HepG2 (cell line): Measurements from ENCODE around the gene CEP104. TPM values are rescaled to one million over a fixed set of nuclear protein-coding genes. Genes with fewer than 3 reads are reported as not detected.

Experiments used
- CHD2 ChIP-seq: IDR thresholded peaks from 2 replicates; pipeline ENCODE4 v1.6.1; 2011; ENCODE audit warnings: low read depth, low read length, improper control_type of control experiment
- ELF4 ChIP-seq: sonication (generic); formaldehyde crosslinking; IDR thresholded peaks from 2 replicates; pipeline ENCODE4 v1.5.0; 2020; ENCODE audit warnings: missing genetic modification reagents, mild to moderate bottlenecking, moderate library complexity, borderline replicate concordance
- FOXO1 ChIP-seq: sonication (generic); formaldehyde crosslinking; IDR thresholded peaks from 2 replicates; pipeline ENCODE4 v1.4.0; 2020; ENCODE audit warnings: missing genetic modification reagents
- HDAC2 ChIP-seq: sonication (generic); formaldehyde crosslinking; IDR thresholded peaks from 2 replicates; pipeline ENCODE4 v1.4.0; 2020; ENCODE audit warnings: missing genetic modification reagents
- HNRNPK ChIP-seq: fragments of 200-400 bp; formaldehyde crosslinking; IDR thresholded peaks from 2 replicates; pipeline ENCODE4 v1.6.1; 2018; ENCODE audit warnings: low read length, low read depth, moderate library complexity, mild to moderate bottlenecking; ENCODE audit not compliant: poor library complexity, severe bottlenecking
- KDM6A ChIP-seq: IDR thresholded peaks from 2 replicates; pipeline ENCODE4 v1.6.1; 2016; ENCODE audit warnings: low read depth
- MTF1 ChIP-seq: sonication (generic); formaldehyde crosslinking; IDR thresholded peaks from 2 replicates; pipeline ENCODE4 v1.5.0; 2020; ENCODE audit warnings: missing genetic modification reagents
- NFE2 ChIP-seq: sonication (generic); formaldehyde crosslinking; IDR thresholded peaks from 2 replicates; pipeline ENCODE4 v1.4.0; 2020; ENCODE audit warnings: missing genetic modification reagents
- NFKB2 ChIP-seq: sonication (generic); formaldehyde crosslinking; IDR thresholded peaks from 2 replicates; pipeline ENCODE4 v1.4.0; 2020; ENCODE audit warnings: missing genetic modification reagents, borderline replicate concordance
- PCBP2 ChIP-seq: fragments of 200-400 bp; formaldehyde crosslinking; optimal IDR thresholded peaks from 2 replicates; pipeline ENCODE3; 2018; ENCODE audit warnings: low read length, low read depth; ENCODE audit not compliant: poor library complexity, severe bottlenecking
- POLR2AphosphoS5 ChIP-seq: IDR thresholded peaks from 2 replicates; pipeline ENCODE4 v1.6.1; 2012; ENCODE audit warnings: low read depth, low read length
- PPARG ChIP-seq: conservative IDR thresholded peaks from 2 replicates; pipeline ENCODE4 v1.6.1; 2016; ENCODE audit warnings: missing biosample characterization, missing genetic modification reagents
- XBP1 ChIP-seq: sonication (generic); formaldehyde crosslinking; IDR thresholded peaks from 2 replicates; pipeline ENCODE4 v1.5.0; 2020; ENCODE audit warnings: missing genetic modification reagents
- ZMYM2 ChIP-seq: sonication (generic); formaldehyde crosslinking; IDR thresholded peaks from 2 replicates; pipeline ENCODE4 v1.8.0; 2022; ENCODE audit warnings: mild to moderate bottlenecking, missing genetic modification reagents
- ZNF224 ChIP-seq: sonication (generic); formaldehyde crosslinking; IDR thresholded peaks from 2 replicates; pipeline ENCODE4 v1.5.0; 2020; ENCODE audit warnings: mild to moderate bottlenecking, missing genetic modification reagents
- ZNF329 ChIP-seq: sonication (generic); formaldehyde crosslinking; IDR thresholded peaks from 2 replicates; pipeline ENCODE4 v1.9.0; 2021; ENCODE audit warnings: low read depth, mild to moderate bottlenecking, missing genetic modification reagents
- ZNF563 ChIP-seq: sonication (generic); formaldehyde crosslinking; IDR thresholded peaks from 2 replicates; pipeline ENCODE4 v1.8.0; 2022; ENCODE audit warnings: mild to moderate bottlenecking, moderate library complexity, missing genetic modification reagents
- ZNF879 ChIP-seq: sonication (generic); formaldehyde crosslinking; IDR thresholded peaks from 2 replicates; pipeline ENCODE4 v1.8.1; 2023; ENCODE audit warnings: missing genetic modification reagents
- polyA plus RNA-seq, 8 experiments: library from polyadenylated mRNA; depleted of rRNA in 3 of 8; stranded (reverse) in 7 of 8; unstranded in 1 of 8; fragments of >200 nt; fragmentation: Illumina TruSeq in 4 of 8; extraction: Trizol in 4 of 8; gene quantifications; 2 replicates each; pipeline versions ENCODE4 v1.2.1 to v1.2.3, GENCODE V29; 2011 to 2016; ENCODE audit warnings: low read depth in 4 of 8, missing spikeins in 1 of 8, mixed read lengths in 1 of 8; ENCODE audit not compliant: insufficient read depth in 1 of 8
- total RNA-seq, 5 experiments: library from RNA; depleted of rRNA; stranded (reverse); fragments of >200 nt; fragmentation: Illumina TruSeq; extraction: Trizol; gene quantifications; 2 replicates each; pipeline ENCODE4 v1.2.3, GENCODE V29; 2016; ENCODE audit warnings: low read depth in 1 of 5
- TF ChIP-seq, protein P1 (sequence below): sonication (generic); formaldehyde crosslinking; IDR thresholded peaks from 2 replicates; pipeline ENCODE4 v1.5.1; 2020; ENCODE audit warnings: missing genetic modification reagents, mild to moderate bottlenecking, borderline replicate concordance
- TF ChIP-seq, protein P2 (sequence below): sonication (generic); formaldehyde crosslinking; IDR thresholded peaks from 2 replicates; pipeline ENCODE4 v1.8.1; 2023; ENCODE audit warnings: mild to moderate bottlenecking, missing genetic modification reagents, borderline replicate concordance
- TF ChIP-seq, protein P3 (sequence below): sonication (generic); formaldehyde crosslinking; IDR thresholded peaks from 2 replicates; pipeline ENCODE4 v1.4.0; 2020; ENCODE audit warnings: missing genetic modification reagents
- TF ChIP-seq, protein P4 (sequence below): sonication (generic); formaldehyde crosslinking; IDR thresholded peaks from 2 replicates; pipeline ENCODE4 v1.5.0; 2020; ENCODE audit warnings: mild to moderate bottlenecking, missing genetic modification reagents
- TF ChIP-seq, protein P5 (sequence below): sonication (generic); formaldehyde crosslinking; IDR thresholded peaks from 2 replicates; pipeline ENCODE4 v1.9.0; 2021; ENCODE audit warnings: missing genetic modification reagents, mild to moderate bottlenecking, borderline replicate concordance

The CEP104 gene
- total and polyA plus RNA-seq, 2 of the 13 experiments (the other 11 are each of a cell fraction or from before 2014, with no cell fraction given), result 20.4 to 30.1 TPM

DNA sequence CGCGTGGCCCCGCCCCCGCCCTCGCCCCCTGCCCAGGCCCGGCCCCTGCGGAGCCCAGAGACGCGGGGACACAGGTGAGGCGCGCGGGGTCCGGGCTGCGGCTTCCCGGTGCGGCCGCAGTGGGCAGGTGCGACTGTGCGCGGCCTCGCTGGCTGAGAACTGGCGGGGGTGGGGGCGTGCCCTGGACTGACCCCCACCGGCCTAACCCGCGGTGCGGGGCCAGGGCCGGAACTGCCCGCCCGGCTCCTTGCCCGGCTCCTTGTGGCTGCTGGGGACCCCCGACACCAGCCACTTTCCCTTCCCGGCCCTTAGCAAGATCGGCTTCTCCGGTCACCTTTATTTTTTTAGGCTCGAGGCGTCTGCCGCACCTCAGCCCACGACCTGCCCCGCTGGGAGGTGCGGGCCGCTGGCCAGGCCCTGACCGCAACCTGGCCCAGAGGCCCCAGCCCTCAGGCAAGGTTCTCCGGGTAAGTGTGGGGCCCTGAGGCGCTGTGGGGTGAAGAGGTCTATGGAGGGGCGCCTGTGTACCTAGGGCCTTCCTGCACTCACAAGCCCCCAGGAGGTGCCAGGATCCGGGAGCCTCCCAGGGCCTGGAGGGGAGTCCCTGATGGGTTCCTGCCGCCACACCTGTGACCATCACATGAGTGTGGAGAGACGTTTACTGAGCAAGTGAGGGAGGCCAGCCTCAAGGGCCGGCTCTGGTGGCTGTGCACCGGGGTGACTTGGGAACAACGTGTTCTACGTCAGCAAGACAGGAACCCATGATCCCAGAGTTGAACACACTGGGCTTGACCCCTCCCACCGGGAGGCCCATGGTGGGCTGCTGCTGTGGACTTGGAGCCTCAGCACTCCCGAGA is 84.1 kb downstream of the CEP104 start, which contains the start of gene SMIM1 (continued):
- TF ChIP-seq, protein P1, sequence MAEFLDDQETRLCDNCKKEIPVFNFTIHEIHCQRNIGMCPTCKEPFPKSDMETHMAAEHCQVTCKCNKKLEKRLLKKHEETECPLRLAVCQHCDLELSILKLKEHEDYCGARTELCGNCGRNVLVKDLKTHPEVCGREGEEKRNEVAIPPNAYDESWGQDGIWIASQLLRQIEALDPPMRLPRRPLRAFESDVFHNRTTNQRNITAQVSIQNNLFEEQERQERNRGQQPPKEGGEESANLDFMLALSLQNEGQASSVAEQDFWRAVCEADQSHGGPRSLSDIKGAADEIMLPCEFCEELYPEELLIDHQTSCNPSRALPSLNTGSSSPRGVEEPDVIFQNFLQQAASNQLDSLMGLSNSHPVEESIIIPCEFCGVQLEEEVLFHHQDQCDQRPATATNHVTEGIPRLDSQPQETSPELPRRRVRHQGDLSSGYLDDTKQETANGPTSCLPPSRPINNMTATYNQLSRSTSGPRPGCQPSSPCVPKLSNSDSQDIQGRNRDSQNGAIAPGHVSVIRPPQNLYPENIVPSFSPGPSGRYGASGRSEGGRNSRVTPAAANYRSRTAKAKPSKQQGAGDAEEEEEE (CRISPR knock-in tag), result no peak
- TF ChIP-seq ZNF879, result 0 out of 2 replicates have a peak, but pooled peaks have one; percentile 14
- TF ChIP-seq, protein P2, sequence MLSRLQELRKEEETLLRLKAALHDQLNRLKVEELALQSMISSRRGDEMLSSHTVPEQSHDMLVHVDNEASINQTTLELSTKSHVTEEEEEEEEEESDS (CRISPR knock-in tag), result no peak
- no peak; the same call in 1 of the 2 replicates for TF ChIP-seq POLR2AphosphoS5
- TF ChIP-seq HDAC2, result no peak
- no peak for TF ChIP-seq PPARG (CRISPR knock-in tag)
- TF ChIP-seq XBP1 (CRISPR knock-in tag), result no peak
- TF ChIP-seq, protein P3, sequence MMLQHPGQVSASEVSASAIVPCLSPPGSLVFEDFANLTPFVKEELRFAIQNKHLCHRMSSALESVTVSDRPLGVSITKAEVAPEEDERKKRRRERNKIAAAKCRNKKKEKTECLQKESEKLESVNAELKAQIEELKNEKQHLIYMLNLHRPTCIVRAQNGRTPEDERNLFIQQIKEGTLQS (CRISPR knock-in tag), result no peak
- TF ChIP-seq PCBP2, result no peak
- TF ChIP-seq ELF4 (CRISPR knock-in tag), result no peak
- 0 out of 2 replicates have a peak, but pooled peaks have one; percentile 69 for TF ChIP-seq ZNF224
- TF ChIP-seq NFKB2, result no peak; the same call in 1 of the 2 replicates
- no peak for TF ChIP-seq MTF1
- TF ChIP-seq ZNF563 (CRISPR knock-in tag), result no peak
- TF ChIP-seq HNRNPK, result no peak
- TF ChIP-seq FOXO1 (CRISPR knock-in tag), result no peak
- TF ChIP-seq ZNF329 (CRISPR knock-in tag), result 0 out of 2 replicates have a peak, but pooled peaks have one; percentile 25
- TF ChIP-seq, protein P4, sequence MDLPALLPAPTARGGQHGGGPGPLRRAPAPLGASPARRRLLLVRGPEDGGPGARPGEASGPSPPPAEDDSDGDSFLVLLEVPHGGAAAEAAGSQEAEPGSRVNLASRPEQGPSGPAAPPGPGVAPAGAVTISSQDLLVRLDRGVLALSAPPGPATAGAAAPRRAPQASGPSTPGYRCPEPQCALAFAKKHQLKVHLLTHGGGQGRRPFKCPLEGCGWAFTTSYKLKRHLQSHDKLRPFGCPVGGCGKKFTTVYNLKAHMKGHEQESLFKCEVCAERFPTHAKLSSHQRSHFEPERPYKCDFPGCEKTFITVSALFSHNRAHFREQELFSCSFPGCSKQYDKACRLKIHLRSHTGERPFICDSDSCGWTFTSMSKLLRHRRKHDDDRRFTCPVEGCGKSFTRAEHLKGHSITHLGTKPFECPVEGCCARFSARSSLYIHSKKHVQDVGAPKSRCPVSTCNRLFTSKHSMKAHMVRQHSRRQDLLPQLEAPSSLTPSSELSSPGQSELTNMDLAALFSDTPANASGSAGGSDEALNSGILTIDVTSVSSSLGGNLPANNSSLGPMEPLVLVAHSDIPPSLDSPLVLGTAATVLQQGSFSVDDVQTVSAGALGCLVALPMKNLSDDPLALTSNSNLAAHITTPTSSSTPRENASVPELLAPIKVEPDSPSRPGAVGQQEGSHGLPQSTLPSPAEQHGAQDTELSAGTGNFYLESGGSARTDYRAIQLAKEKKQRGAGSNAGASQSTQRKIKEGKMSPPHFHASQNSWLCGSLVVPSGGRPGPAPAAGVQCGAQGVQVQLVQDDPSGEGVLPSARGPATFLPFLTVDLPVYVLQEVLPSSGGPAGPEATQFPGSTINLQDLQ (CRISPR knock-in tag), result no peak
- TF ChIP-seq CHD2, result no peak
- no peak for TF ChIP-seq KDM6A
- no peak for TF ChIP-seq ZMYM2
- TF ChIP-seq, protein P5, sequence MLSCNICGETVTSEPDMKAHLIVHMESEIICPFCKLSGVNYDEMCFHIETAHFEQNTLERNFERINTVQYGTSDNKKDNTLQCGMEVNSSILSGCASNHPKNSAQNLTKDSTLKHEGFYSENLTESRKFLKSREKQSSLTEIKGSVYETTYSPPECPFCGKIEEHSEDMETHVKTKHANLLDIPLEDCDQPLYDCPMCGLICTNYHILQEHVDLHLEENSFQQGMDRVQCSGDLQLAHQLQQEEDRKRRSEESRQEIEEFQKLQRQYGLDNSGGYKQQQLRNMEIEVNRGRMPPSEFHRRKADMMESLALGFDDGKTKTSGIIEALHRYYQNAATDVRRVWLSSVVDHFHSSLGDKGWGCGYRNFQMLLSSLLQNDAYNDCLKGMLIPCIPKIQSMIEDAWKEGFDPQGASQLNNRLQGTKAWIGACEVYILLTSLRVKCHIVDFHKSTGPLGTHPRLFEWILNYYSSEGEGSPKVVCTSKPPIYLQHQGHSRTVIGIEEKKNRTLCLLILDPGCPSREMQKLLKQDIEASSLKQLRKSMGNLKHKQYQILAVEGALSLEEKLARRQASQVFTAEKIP (CRISPR knock-in tag), result no peak
- no peak for TF ChIP-seq NFE2
